ENCODE data around the gene CGB2.

CGB2 gene

GRCh38 chr19:49067554-49067953 lies 35.9 kb downstream of the CGB2 start:
- DNase-seq (ENCODE audit: low spot score) = no peak

- DNase-seq (ENCODE audit: low spot score) = no peak
Observed at GRCh38 chr19:49069026-49069425, 37.3 kb downstream of the CGB2 start.

GRCh38 chr19:49070416-49070815 lies 38.7 kb downstream of the CGB2 start:
- DNase-seq (ENCODE audit: low spot score) = no peak

- DNase-seq (ENCODE audit: low spot score) = no peak
Observed at GRCh38 chr19:49071860-49072547, 40.3 kb downstream of the CGB2 start.

GRCh38 chr19:49073514-49074378 lies 42.1 kb downstream of the CGB2 start:
- no peak for DNase-seq (ENCODE audit: low spot score)

GRCh38 chr19:49074869-49075268 lies 43.2 kb downstream of the CGB2 start:
- DNase-seq (ENCODE audit: low spot score) = peak; percentile 39

- no peak for DNase-seq (ENCODE audit: low spot score)
Observed at GRCh38 chr19:49080392-49080791, 48.7 kb downstream of the CGB2 start.

- DNase-seq (ENCODE audit: low spot score) = no peak
Observed at GRCh38 chr19:49081273-49081672, 49.6 kb downstream of the CGB2 start.

Data from pons (tissue), 1 donor.